ENCODE data around the gene CD38. TPM values are rescaled to one million over a fixed set of nuclear protein-coding genes. Genes with fewer than 3 reads are reported as not detected.
A peak's percentile ranks its signal among the peaks of the same experiment; 100 is the strongest.
"Not testable (repeated sequence)": the region's sequence is repeated elsewhere in the genome, so short reads cannot be mapped to it uniquely, and the experiment has no call there.

The CD38 gene
- total and polyA plus RNA-seq, 8 donors, result 0.99 to 38.4 (median 1.7) TPM

GRCh38 chr4:15794905-15795304, 16.8 kb downstream of the CD38 start:
- no peak for DNase-seq
- no peaks in the 10 kb centered on the region for H3K36me3 ChIP-seq
- TF ChIP-seq, protein P1, sequence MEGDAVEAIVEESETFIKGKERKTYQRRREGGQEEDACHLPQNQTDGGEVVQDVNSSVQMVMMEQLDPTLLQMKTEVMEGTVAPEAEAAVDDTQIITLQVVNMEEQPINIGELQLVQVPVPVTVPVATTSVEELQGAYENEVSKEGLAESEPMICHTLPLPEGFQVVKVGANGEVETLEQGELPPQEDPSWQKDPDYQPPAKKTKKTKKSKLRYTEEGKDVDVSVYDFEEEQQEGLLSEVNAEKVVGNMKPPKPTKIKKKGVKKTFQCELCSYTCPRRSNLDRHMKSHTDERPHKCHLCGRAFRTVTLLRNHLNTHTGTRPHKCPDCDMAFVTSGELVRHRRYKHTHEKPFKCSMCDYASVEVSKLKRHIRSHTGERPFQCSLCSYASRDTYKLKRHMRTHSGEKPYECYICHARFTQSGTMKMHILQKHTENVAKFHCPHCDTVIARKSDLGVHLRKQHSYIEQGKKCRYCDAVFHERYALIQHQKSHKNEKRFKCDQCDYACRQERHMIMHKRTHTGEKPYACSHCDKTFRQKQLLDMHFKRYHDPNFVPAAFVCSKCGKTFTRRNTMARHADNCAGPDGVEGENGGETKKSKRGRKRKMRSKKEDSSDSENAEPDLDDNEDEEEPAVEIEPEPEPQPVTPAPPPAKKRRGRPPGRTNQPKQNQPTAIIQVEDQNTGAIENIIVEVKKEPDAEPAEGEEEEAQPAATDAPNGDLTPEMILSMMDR (IDR thresholded peaks at IDR 0.05), result no peak
- no peaks in the 10 kb centered on the region for H3K9me3 ChIP-seq
- no peak overlapping the region for H3K4me3 ChIP-seq
- intact Hi-C loops (cut with DNase I), result no loop called here
- H3K4me1 ChIP-seq, result no peaks in the 10 kb centered on the region
- H3K27me3 ChIP-seq, result no peaks in the 10 kb centered on the region
- H3K27ac ChIP-seq, result no peak overlapping the region
- ATAC-seq, result no peak

- H3K36me3 ChIP-seq, result no peaks in the 10 kb centered on the region
- no peak overlapping the region for H3K27ac ChIP-seq
- no peak for DNase-seq
- ATAC-seq, result no peak
- no peaks in the 10 kb centered on the region for H3K27me3 ChIP-seq
- TF ChIP-seq, protein P1 (IDR thresholded peaks at IDR 0.05), result no peak
- H3K4me3 ChIP-seq, result no peak overlapping the region
- no peaks in the 10 kb centered on the region for H3K9me3 ChIP-seq
- H3K4me1 ChIP-seq, result no peaks in the 10 kb centered on the region
- intact Hi-C loops (cut with DNase I), result no loop called here
Observed at GRCh38 chr4:15797320-15797719, 19.2 kb downstream of the CD38 start.

DNA sequence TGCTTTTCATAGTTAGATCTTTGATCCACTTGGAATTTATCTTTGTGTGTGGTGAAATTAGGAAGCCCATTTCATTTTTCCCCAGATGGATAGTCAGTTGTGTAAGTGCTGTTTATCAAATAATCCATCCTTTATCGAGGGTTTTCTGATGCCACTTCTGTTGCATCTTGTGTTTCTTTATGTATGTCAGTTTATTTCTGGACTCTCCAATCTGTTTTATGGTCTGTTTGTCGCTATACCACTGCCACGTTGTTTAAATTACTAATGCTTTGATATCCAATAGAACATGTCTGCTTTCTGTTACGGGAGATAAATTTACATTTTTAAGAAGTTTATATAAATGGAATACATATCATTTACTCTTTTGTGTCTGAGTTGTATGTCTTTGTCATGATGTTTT, 21.0 kb downstream of the CD38 start:
- H3K36me3 ChIP-seq, result no peaks in the 10 kb centered on the region
- no peak overlapping the region for H3K4me3 ChIP-seq
- intact Hi-C loops (cut with DNase I), result no loop called here
- DNase-seq (no peak), ATAC-seq (no peak)
- H3K9me3 ChIP-seq, result no peaks in the 10 kb centered on the region
- TF ChIP-seq, protein P1 (IDR thresholded peaks at IDR 0.05), result no peak
- no peaks in the 10 kb centered on the region for H3K4me1 ChIP-seq
- H3K27ac ChIP-seq, result no peak overlapping the region
- H3K27me3 ChIP-seq, result no peaks in the 10 kb centered on the region

GRCh38 chr4:15799701-15800100, 21.6 kb downstream of the CD38 start:
- Histone ChIP-seq H3K27ac (no peak overlapping the region), H3K27me3 (no peaks in the 10 kb centered on the region), H3K36me3 (no peaks in the 10 kb centered on the region), H3K9me3 (no peaks in the 10 kb centered on the region), H3K4me1 (no peaks in the 10 kb centered on the region), H3K4me3 (no peak overlapping the region)
- TF ChIP-seq, protein P1 (IDR thresholded peaks at IDR 0.05), result no peak
- no peak for DNase-seq
- peak; percentile 77 for ATAC-seq
- intact Hi-C loops (cut with DNase I), result no loop called here

- intact Hi-C loops (cut with DNase I), result not testable (repeated sequence)
Observed at GRCh38 chr4:15802497-15802896, 24.4 kb downstream of the CD38 start.

More at GRCh38 chr4:15802497-15802896, 24.4 kb downstream of the CD38 start:
- not testable (repeated sequence) for H3K27ac ChIP-seq, H3K27me3 ChIP-seq, H3K4me3 ChIP-seq, DNase-seq, H3K36me3 ChIP-seq, ATAC-seq, H3K9me3 ChIP-seq, H3K4me1 ChIP-seq

Measured in left lung (tissue), 10 donors.